WTC11 (cell line): ENCODE data around the gene PDGFRB.

Experiments
- CREM ChIP-seq: sonication (generic); formaldehyde crosslinking; IDR thresholded peaks from 2 replicates; pipeline ENCODE4 v1.8.1; 2022; ENCODE audit warnings: mild to moderate bottlenecking, missing genetic modification reagents, moderate library complexity
- CTCF ChIP-seq: fragments of 200-600 bp; IDR thresholded peaks from 2 replicates; pipeline ENCODE4 v1.8.0; 2022; ENCODE audit warnings: antibody characterized with exemption
- E2F1 ChIP-seq: sonication (generic); formaldehyde crosslinking; IDR thresholded peaks from 2 replicates; pipeline ENCODE4 v1.8.0; 2022; ENCODE audit warnings: mild to moderate bottlenecking, missing genetic modification reagents
- TEAD4 ChIP-seq: sonication (generic); formaldehyde crosslinking; IDR thresholded peaks from 2 replicates; pipeline ENCODE4 v1.8.0; 2022; ENCODE audit warnings: mild to moderate bottlenecking, missing genetic modification reagents
- TF ChIP-seq, protein P1 (sequence below): sonication (generic); formaldehyde crosslinking; IDR thresholded peaks from 2 replicates; pipeline ENCODE4 v1.8.1; 2023; ENCODE audit warnings: mild to moderate bottlenecking, missing genetic modification reagents, moderate library complexity

DNA sequence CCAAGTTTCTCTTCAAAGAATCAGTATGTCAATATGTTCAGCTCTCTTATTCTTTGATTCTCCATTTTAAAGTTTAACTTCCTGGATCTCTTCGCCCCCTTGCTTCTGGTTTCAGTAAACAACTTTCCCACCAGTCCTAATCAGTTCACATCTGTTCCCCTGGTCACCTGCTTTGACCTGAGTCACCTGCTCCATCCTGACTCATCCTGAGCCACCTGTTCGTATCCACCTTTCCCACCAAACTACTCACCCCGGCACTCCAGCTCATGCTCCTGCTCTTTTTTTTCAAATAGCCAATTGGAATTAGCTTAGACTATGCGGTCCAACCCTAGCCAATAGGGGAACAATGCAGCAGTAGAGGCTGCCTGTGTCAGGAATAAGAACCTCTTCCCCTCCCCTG is 45.7 kb downstream of the PDGFRB start:
- TF ChIP-seq TEAD4 (CRISPR knock-in tag) (no peak), CTCF (no peak), CREM (no peak), E2F1 (no peak)
- TF ChIP-seq, protein P1, sequence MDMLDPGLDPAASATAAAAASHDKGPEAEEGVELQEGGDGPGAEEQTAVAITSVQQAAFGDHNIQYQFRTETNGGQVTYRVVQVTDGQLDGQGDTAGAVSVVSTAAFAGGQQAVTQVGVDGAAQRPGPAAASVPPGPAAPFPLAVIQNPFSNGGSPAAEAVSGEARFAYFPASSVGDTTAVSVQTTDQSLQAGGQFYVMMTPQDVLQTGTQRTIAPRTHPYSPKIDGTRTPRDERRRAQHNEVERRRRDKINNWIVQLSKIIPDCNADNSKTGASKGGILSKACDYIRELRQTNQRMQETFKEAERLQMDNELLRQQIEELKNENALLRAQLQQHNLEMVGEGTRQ (CRISPR knock-in tag): no peak
